Regular cardiac myocyte (primary cell): ENCODE measurements around the gene SERPINE2. TPM values are rescaled to one million over a fixed set of nuclear protein-coding genes. Genes with fewer than 3 reads are reported as not detected.

Experiments used
- total RNA-seq: library from RNA; depleted of rRNA; stranded (reverse); fragments of >200 nt; gene quantifications from 2 replicates; pipeline ENCODE4 v1.2.3, GENCODE V29; 2014

The SERPINE2 gene
- total RNA-seq, result 176 and 542 TPM in 2 replicates

DNA sequence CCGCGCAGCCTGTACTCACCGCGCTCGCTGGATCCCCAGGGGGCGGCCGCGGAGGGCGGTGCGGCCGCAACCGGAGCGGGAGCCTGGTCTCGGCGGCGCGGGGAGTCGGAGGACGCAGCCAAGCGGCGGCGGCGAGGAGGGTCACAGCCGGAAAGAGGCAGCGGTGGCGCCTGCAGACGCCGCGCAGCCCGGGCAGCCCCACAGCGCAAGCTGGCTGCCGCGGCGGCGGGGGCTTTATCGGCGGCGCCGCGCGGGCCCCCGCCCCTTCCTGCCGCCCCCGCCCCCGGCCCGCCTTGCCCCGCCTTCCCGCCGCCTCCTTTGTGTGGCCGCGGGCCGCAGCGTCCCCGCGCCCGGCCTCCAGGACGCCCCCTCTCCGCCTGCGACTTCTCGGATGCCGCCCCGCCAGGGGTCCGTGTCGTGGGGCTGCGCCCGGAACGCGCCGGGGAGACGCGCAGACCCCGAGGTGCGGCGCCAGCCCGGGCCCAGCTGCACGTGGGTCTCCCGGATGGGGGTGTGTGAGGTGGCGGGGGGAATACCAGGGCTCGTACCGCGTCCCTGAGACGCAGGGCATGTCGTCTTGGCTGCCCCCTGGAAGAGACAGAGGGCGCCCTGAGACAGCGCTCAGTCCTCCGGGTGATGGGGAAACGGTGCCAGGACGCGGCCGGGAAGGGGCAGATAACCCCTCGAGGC, at the start of gene SERPINE2:
Gene SERPINE2, minus strand, starts transcription at position 207 of the 690 bp plus-strand sequence. CDS start 37,386 bp downstream, outside the sequence.

GRCh38 chr2:223957092-223957851, 81.8 kb downstream of the SERPINE2 start, which contains the start of gene MRPL44:
TSS of gene MRPL44 (plus strand) at chr2:223957463. CDS start at chr2:223957473, 10 bp downstream.

GRCh38 chr2:223944703-223945531, 94.2 kb downstream of the SERPINE2 start, which contains the start of gene WDFY1:
TSS of gene WDFY1 (minus strand) at chr2:223945335. CDS start at chr2:223945284, 51 bp downstream.

Other genes with a start within 250 kb of the SERPINE2 start
- 18.0 and 28.0 TPM in 2 replicates for gene AP1S3, start 201.7 kb downstream of the SERPINE2 start, total RNA-seq
- 116 and 159 TPM in 2 replicates for gene WDFY1, start 94.0 kb downstream of the SERPINE2 start, total RNA-seq
- gene MRPL44, start 81.8 kb downstream of the SERPINE2 start, total RNA-seq, result 29.6 and 29.7 TPM in 2 replicates